ENCODE measurements around the gene ZNF407. TPM values are rescaled to one million over a fixed set of nuclear protein-coding genes. Genes with fewer than 3 reads are reported as not detected.
A peak's percentile ranks its signal among the peaks of the same experiment; 100 is the strongest.

ZNF407 gene
- total RNA-seq, 1 experiment from 2014 or later: 15.2 TPM

GRCh38 chr18:74789078-74789477 lies 191.4 kb downstream of the ZNF407 start:
- no peaks in the 10 kb centered on the region for H3K9me3 ChIP-seq (replicated peaks)
- DNase-seq (ENCODE audit: low read depth in 1 of 2, low spot score in 2 of 2): no peak
- no peaks in the 10 kb centered on the region for H3K27me3 ChIP-seq (replicated peaks)
- no peaks in the 10 kb centered on the region for H3K36me3 ChIP-seq
- peaks cover 13% of the 10 kb centered on the region for H3K4me1 ChIP-seq (replicated peaks)
- no peak overlapping the region for H3K27ac ChIP-seq
- no peak overlapping the region for H3K4me3 ChIP-seq

GRCh38 chr18:74790451-74790850 lies 192.8 kb downstream of the ZNF407 start:
- Histone ChIP-seq H3K27ac (no peak overlapping the region), H3K4me3 (no peak overlapping the region), H3K9me3 (replicated peaks) (no peaks in the 10 kb centered on the region), H3K4me1 (replicated peaks) (peaks cover 13% of the 10 kb centered on the region), H3K36me3 (no peaks in the 10 kb centered on the region), H3K27me3 (replicated peaks) (no peaks in the 10 kb centered on the region)
- no peak for DNase-seq (ENCODE audit: low read depth in 1 of 2, low spot score in 2 of 2)

GRCh38 chr18:74791501-74792194 lies 194.0 kb downstream of the ZNF407 start:
- peak overlapping the region; percentile 42 for H3K27ac ChIP-seq
- peaks cover 15% of the 10 kb centered on the region for H3K4me1 ChIP-seq (replicated peaks)
- no peak overlapping the region for H3K4me3 ChIP-seq
- no peaks in the 10 kb centered on the region for H3K9me3 ChIP-seq (replicated peaks)
- H3K27me3 ChIP-seq (replicated peaks): no peaks in the 10 kb centered on the region
- DNase-seq (ENCODE audit: low read depth in 1 of 2, low spot score in 2 of 2): peak in 1 of 2 experiments; percentile 31
- H3K36me3 ChIP-seq: no peaks in the 10 kb centered on the region

GRCh38 chr18:74793746-74794145 lies 196.1 kb downstream of the ZNF407 start:
- H3K27me3 ChIP-seq (replicated peaks): no peaks in the 10 kb centered on the region
- peaks cover 28% of the 10 kb centered on the region for H3K4me1 ChIP-seq (replicated peaks)
- H3K36me3 ChIP-seq: no peaks in the 10 kb centered on the region
- H3K9me3 ChIP-seq (replicated peaks): no peaks in the 10 kb centered on the region
- DNase-seq (ENCODE audit: low read depth in 1 of 2, low spot score in 2 of 2): no peak
- no peak overlapping the region for H3K27ac ChIP-seq
- no peak overlapping the region for H3K4me3 ChIP-seq

- no peak overlapping the region for H3K27ac ChIP-seq
- H3K27me3 ChIP-seq (replicated peaks): no peaks in the 10 kb centered on the region
- H3K36me3 ChIP-seq: no peaks in the 10 kb centered on the region
- no peaks in the 10 kb centered on the region for H3K9me3 ChIP-seq (replicated peaks)
- DNase-seq (ENCODE audit: low read depth in 1 of 2, low spot score in 2 of 2): no peak
- H3K4me1 ChIP-seq (replicated peaks): peaks cover 28% of the 10 kb centered on the region
- H3K4me3 ChIP-seq: no peak overlapping the region
Observed at GRCh38 chr18:74795751-74796150, 198.1 kb downstream of the ZNF407 start.

- Histone ChIP-seq H3K27ac (no peak overlapping the region), H3K36me3 (no peaks in the 10 kb centered on the region), H3K27me3 (replicated peaks) (no peaks in the 10 kb centered on the region), H3K4me3 (no peak overlapping the region), H3K4me1 (replicated peaks) (peaks cover 28% of the 10 kb centered on the region), H3K9me3 (replicated peaks) (no peaks in the 10 kb centered on the region)
- DNase-seq (ENCODE audit: low read depth in 1 of 2, low spot score in 2 of 2): no peak
Observed at GRCh38 chr18:74796211-74796610, 198.5 kb downstream of the ZNF407 start.

- peak in 1 of 2 experiments; percentile 60 for DNase-seq (ENCODE audit: low read depth in 1 of 2, low spot score in 2 of 2)
- Histone ChIP-seq H3K27me3 (replicated peaks) (no peaks in the 10 kb centered on the region), H3K4me3 (no peak overlapping the region), H3K27ac (peak overlapping the region; percentile 64), H3K9me3 (replicated peaks) (no peaks in the 10 kb centered on the region), H3K36me3 (no peaks in the 10 kb centered on the region), H3K4me1 (replicated peaks) (peaks cover 20% of the 10 kb centered on the region)
Observed at GRCh38 chr18:74796841-74797576, 199.3 kb downstream of the ZNF407 start.

GRCh38 chr18:74797577-74798151 lies 200.0 kb downstream of the ZNF407 start:
- peak in 1 of 2 experiments; percentile 10 for DNase-seq (ENCODE audit: low read depth in 1 of 2, low spot score in 2 of 2)
- Histone ChIP-seq H3K27ac (peak overlapping the region; percentile 64), H3K9me3 (replicated peaks) (no peaks in the 10 kb centered on the region), H3K4me3 (no peak overlapping the region), H3K27me3 (replicated peaks) (no peaks in the 10 kb centered on the region), H3K4me1 (replicated peaks) (peaks cover 19% of the 10 kb centered on the region), H3K36me3 (no peaks in the 10 kb centered on the region)

- DNase-seq (ENCODE audit: low read depth in 1 of 2, low spot score in 2 of 2): no peak
- H3K27me3 ChIP-seq (replicated peaks): no peaks in the 10 kb centered on the region
- no peak overlapping the region for H3K4me3 ChIP-seq
- H3K36me3 ChIP-seq: no peaks in the 10 kb centered on the region
- no peak overlapping the region for H3K27ac ChIP-seq
- peaks cover 16% of the 10 kb centered on the region for H3K4me1 ChIP-seq (replicated peaks)
- H3K9me3 ChIP-seq (replicated peaks): no peaks in the 10 kb centered on the region
Observed at GRCh38 chr18:74799542-74799941, 201.9 kb downstream of the ZNF407 start.

GRCh38 chr18:74800098-74800497 lies 202.4 kb downstream of the ZNF407 start:
- Histone ChIP-seq H3K4me3 (no peak overlapping the region), H3K9me3 (replicated peaks) (no peaks in the 10 kb centered on the region), H3K36me3 (no peaks in the 10 kb centered on the region), H3K4me1 (replicated peaks) (peaks cover 16% of the 10 kb centered on the region), H3K27ac (no peak overlapping the region), H3K27me3 (replicated peaks) (no peaks in the 10 kb centered on the region)
- DNase-seq (ENCODE audit: low read depth in 1 of 2, low spot score in 2 of 2): no peak

GRCh38 chr18:74803117-74803516 lies 205.4 kb downstream of the ZNF407 start:
- Histone ChIP-seq H3K36me3 (no peaks in the 10 kb centered on the region), H3K27ac (no peak overlapping the region), H3K4me1 (replicated peaks) (peaks cover 13% of the 10 kb centered on the region), H3K4me3 (no peak overlapping the region), H3K9me3 (replicated peaks) (no peaks in the 10 kb centered on the region), H3K27me3 (replicated peaks) (no peaks in the 10 kb centered on the region)
- DNase-seq (ENCODE audit: low read depth in 1 of 2, low spot score in 2 of 2): no peak

- Histone ChIP-seq H3K36me3 (no peaks in the 10 kb centered on the region), H3K4me3 (no peak overlapping the region), H3K27ac (no peak overlapping the region), H3K4me1 (replicated peaks) (peaks cover 13% of the 10 kb centered on the region), H3K27me3 (replicated peaks) (no peaks in the 10 kb centered on the region), H3K9me3 (replicated peaks) (no peaks in the 10 kb centered on the region)
- no peak for DNase-seq (ENCODE audit: low read depth in 1 of 2, low spot score in 2 of 2)
Observed at GRCh38 chr18:74803769-74804168, 206.1 kb downstream of the ZNF407 start.

GRCh38 chr18:74804677-74805076 lies 207.0 kb downstream of the ZNF407 start:
- Histone ChIP-seq H3K36me3 (no peaks in the 10 kb centered on the region), H3K27me3 (replicated peaks) (no peaks in the 10 kb centered on the region), H3K4me3 (no peak overlapping the region), H3K4me1 (replicated peaks) (peaks cover 13% of the 10 kb centered on the region), H3K9me3 (replicated peaks) (no peaks in the 10 kb centered on the region), H3K27ac (no peak overlapping the region)
- no peak for DNase-seq (ENCODE audit: low read depth in 1 of 2, low spot score in 2 of 2)

- no peak overlapping the region for H3K4me3 ChIP-seq
- H3K4me1 ChIP-seq (replicated peaks): peaks cover 13% of the 10 kb centered on the region
- H3K27me3 ChIP-seq (replicated peaks): no peaks in the 10 kb centered on the region
- no peaks in the 10 kb centered on the region for H3K9me3 ChIP-seq (replicated peaks)
- H3K36me3 ChIP-seq: no peaks in the 10 kb centered on the region
- H3K27ac ChIP-seq: peak overlapping the region; percentile 47
- DNase-seq (ENCODE audit: low read depth in 1 of 2, low spot score in 2 of 2): no peak
Observed at GRCh38 chr18:74806073-74806472, 208.4 kb downstream of the ZNF407 start.
